22Rv1 (cell line): Measurements from ENCODE around the gene ATP1A1.

ENCODE experiments used
- CTCF ChIP-seq: fragments of 450-650 bp; IDR thresholded peaks from 2 replicates; pipeline ENCODE4 v1.5.1; 2017; ENCODE audit warnings: mild to moderate bottlenecking
- ZFX ChIP-seq: fragments of 450-650 bp; IDR thresholded peaks from 2 replicates; pipeline ENCODE4 v1.6.1; 2017; ENCODE audit warnings: antibody characterized with exemption, borderline replicate concordance

GRCh38 chr1:116367256-116367945 lies 5.6 kb upstream of the ATP1A1 start:
- no peak for TF ChIP-seq CTCF
- TF ChIP-seq ZFX, result no peak
